Right lobe of liver (tissue), 4 donors: ENCODE results near the gene RBM33.

ENCODE experiments used
- CTCF ChIP-seq, 4 donors: fragments of 200-600 bp in 3 of 4; fragments of 450-650 bp in 1 of 4; IDR thresholded peaks; one replicate each; pipeline versions ENCODE4 v1.5.1 to v1.8.0; 2016 to 2022; ENCODE audit warnings: antibody characterized with exemption in 4 of 4, mild to moderate bottlenecking in 2 of 4
- POLR2A ChIP-seq: fragments of 450-650 bp; IDR thresholded peaks from one replicate; pipeline ENCODE4 v1.6.1; 2017; ENCODE audit warnings: antibody characterized with exemption, mild to moderate bottlenecking
- donor health status: DM: no; HTN: no; CAD: no.
- donor health status: DM: no; HTN: no; CAD: no.
- donor health status: DM: no; HTN: yes; CAD: no.

GRCh38 chr7:155611808-155612447 is 32.5 kb upstream of the RBM33 start:
- TF ChIP-seq CTCF (IDR thresholded peaks at IDR 0.05), result no peak
- no peak for TF ChIP-seq POLR2A
